Hepatocyte (in vitro differentiated cells): ENCODE data around the gene BNIP5.

Experiments used
- CTCF ChIP-seq: fragments of 200-600 bp; sonication (generic); IDR thresholded peaks from 2 replicates; pipeline ENCODE4 v1.5.1; 2016; ENCODE audit warnings: antibody characterized with exemption, mild to moderate bottlenecking; ENCODE audit not compliant: poor library complexity
- EZH2 ChIP-seq: fragments of 200-600 bp; sonication (generic); IDR thresholded peaks from 2 replicates; pipeline ENCODE4 v1.6.1; 2016; ENCODE audit warnings: antibody characterized with exemption, mild to moderate bottlenecking, borderline replicate concordance

GRCh38 chr6:36334832-36335459 lies 1.7 kb downstream of the BNIP5 start:
- TF ChIP-seq EZH2 (no peak), CTCF (no peak)
